Superior temporal gyrus (tissue), 1 donor: ENCODE measurements around the gene PLXND1.

Experiments
- DNase-seq: peaks from one replicate; pipeline ENCODE4 v3.0.0-alpha.2; 2016; ENCODE audit errors: extremely low spot score

Gene PLXND1

GRCh38 chr3:129583289-129583688, 23.2 kb downstream of the PLXND1 start:
- DNase-seq: no peak

GRCh38 chr3:129582799-129583198, 23.7 kb downstream of the PLXND1 start:
- DNase-seq: no peak

GRCh38 chr3:129581623-129582022, 24.9 kb downstream of the PLXND1 start:
- DNase-seq: no peak

GRCh38 chr3:129579991-129580390, 26.5 kb downstream of the PLXND1 start:
- no peak for DNase-seq

GRCh38 chr3:129577925-129578786, 28.3 kb downstream of the PLXND1 start:
- no peak for DNase-seq

- no peak for DNase-seq
Measured at GRCh38 chr3:129577366-129577765, 29.1 kb downstream of the PLXND1 start.

- DNase-seq: no peak
Measured at GRCh38 chr3:129576514-129577352, 29.7 kb downstream of the PLXND1 start.

- no peak for DNase-seq
Measured at GRCh38 chr3:129575997-129576384, 30.5 kb downstream of the PLXND1 start.

GRCh38 chr3:129575233-129575996, 31.1 kb downstream of the PLXND1 start:
- no peak for DNase-seq

- DNase-seq: no peak
Measured at GRCh38 chr3:129574206-129574605, 32.3 kb downstream of the PLXND1 start.

- no peak for DNase-seq
Measured at GRCh38 chr3:129573493-129573892, 33.0 kb downstream of the PLXND1 start.

GRCh38 chr3:129572603-129573002, 33.9 kb downstream of the PLXND1 start:
- no peak for DNase-seq

GRCh38 chr3:129571605-129572547, 34.6 kb downstream of the PLXND1 start:
- no peak for DNase-seq

- DNase-seq: no peak
Measured at GRCh38 chr3:129569856-129570255, 36.6 kb downstream of the PLXND1 start.

- DNase-seq: no peak
Measured at GRCh38 chr3:129567939-129568338, 38.5 kb downstream of the PLXND1 start.

GRCh38 chr3:129567176-129567705, 39.2 kb downstream of the PLXND1 start:
- no peak for DNase-seq

- no peak for DNase-seq
Measured at GRCh38 chr3:129565902-129566301, 40.6 kb downstream of the PLXND1 start.

GRCh38 chr3:129564981-129565644, 41.4 kb downstream of the PLXND1 start:
- DNase-seq: no peak

- no peak for DNase-seq
Measured at GRCh38 chr3:129563850-129564535, 42.5 kb downstream of the PLXND1 start.

- DNase-seq: no peak
Measured at GRCh38 chr3:129563332-129563731, 43.1 kb downstream of the PLXND1 start.
